ENCODE data around the gene CBFB.
"Not testable (repeated sequence)": the region's sequence is repeated elsewhere in the genome, so short reads cannot be mapped to it uniquely, and the experiment has no call there.

The CBFB gene

GRCh38 chr16:67098599-67098998 is 69.7 kb downstream of the CBFB start:
- DNase-seq (ENCODE audit: low spot score), result no peak

- peak; percentile 10 for DNase-seq (ENCODE audit: low spot score)
These were observed 71.8 kb downstream of the CBFB start for GRCh38 chr16:67100569-67101310.

- DNase-seq (ENCODE audit: low spot score), result no peak
These were observed 72.5 kb downstream of the CBFB start for GRCh38 chr16:67101311-67102082.

GRCh38 chr16:67104061-67104460 is 75.1 kb downstream of the CBFB start:
- no peak for DNase-seq (ENCODE audit: low spot score)

GRCh38 chr16:67104845-67105244 is 75.9 kb downstream of the CBFB start:
- DNase-seq (ENCODE audit: low spot score), result no peak

- no peak for DNase-seq (ENCODE audit: low spot score)
These were observed 76.3 kb downstream of the CBFB start for GRCh38 chr16:67105246-67105645.

- DNase-seq (ENCODE audit: low spot score), result no peak
These were observed 76.9 kb downstream of the CBFB start for GRCh38 chr16:67105881-67106280.

GRCh38 chr16:67108489-67108888 is 79.5 kb downstream of the CBFB start:
- DNase-seq (ENCODE audit: low spot score), result no peak

- no peak for DNase-seq (ENCODE audit: low spot score)
These were observed 80.0 kb downstream of the CBFB start for GRCh38 chr16:67108931-67109406.

- peak; percentile 91 for DNase-seq (ENCODE audit: low spot score)
These were observed 80.6 kb downstream of the CBFB start, which contains the start of gene PHAF1 for GRCh38 chr16:67109407-67110135. Gene PHAF1 (plus strand): TSS chr16:67109941. CDS start chr16:67110176, 235 bp downstream.

- DNase-seq (ENCODE audit: low spot score), result no peak
These were observed 83.0 kb downstream of the CBFB start for GRCh38 chr16:67111951-67112444.

GRCh38 chr16:67112591-67113399 is 83.8 kb downstream of the CBFB start:
- no peak for DNase-seq (ENCODE audit: low spot score)

- no peak for DNase-seq (ENCODE audit: low spot score)
These were observed 85.8 kb downstream of the CBFB start for GRCh38 chr16:67114793-67115192.

- no peak for DNase-seq (ENCODE audit: low spot score)
These were observed 86.7 kb downstream of the CBFB start for GRCh38 chr16:67115639-67116038.

GRCh38 chr16:67116388-67117311 is 87.7 kb downstream of the CBFB start:
- DNase-seq (ENCODE audit: low spot score), result no peak

- DNase-seq (ENCODE audit: low spot score), result no peak
These were observed 88.8 kb downstream of the CBFB start for GRCh38 chr16:67117716-67118115.

GRCh38 chr16:67120025-67120424 is 91.1 kb downstream of the CBFB start:
- no peak for DNase-seq (ENCODE audit: low spot score)

- DNase-seq (ENCODE audit: low spot score), result not testable (repeated sequence)
These were observed 93.8 kb downstream of the CBFB start for GRCh38 chr16:67122799-67123198.

GRCh38 chr16:67128417-67128816 is 99.5 kb downstream of the CBFB start:
- DNase-seq (ENCODE audit: low spot score), result no peak

GRCh38 chr16:67128887-67129286 is 99.9 kb downstream of the CBFB start:
- DNase-seq (ENCODE audit: low spot score), result no peak
